HCT116 (cell line): ENCODE data around the gene SCN1B. TPM values are rescaled to one million over a fixed set of nuclear protein-coding genes. Genes with fewer than 3 reads are reported as not detected.
"Not testable (repeated sequence)": the region's sequence is repeated elsewhere in the genome, so short reads cannot be mapped to it uniquely, and the experiment has no call there.

Experiments used
- ATAC-seq: fragments of 200-7000 bp; cut with Tn5 transposase; 2 replicates; pipeline ENCODE4 v1.9.1; 2020; ENCODE audit warnings: mild to moderate bottlenecking, moderate library complexity
- BruUV-seq: library from RNA; stranded (reverse); fragments of 400-500 nt; replicated peaks from 2 replicates; lab custom pipeline; 2021; lab: Mats Ljungman, UMichigan
- CTCF ChIA-PET: fragments of 300-600 bp; sonication (Branson Sonifier 250); formaldehyde crosslinking; loops from one replicate; lab custom pipeline; 2021; ENCODE audit warnings: antibody characterized with exemption; lab: Charles Lee
- POLR2A ChIA-PET: fragments of 300-600, 350-600 bp; sonication (Branson Sonifier 250); formaldehyde crosslinking; loops from one replicate; lab custom pipeline; 2021; ENCODE audit warnings: antibody characterized with exemption; lab: Charles Lee
- RAD21 ChIA-PET, 2 experiments: fragments of 300-600 bp; sonication (Branson Sonifier 250); formaldehyde crosslinking; loops; one replicate each; lab custom pipeline; 2023; ENCODE audit warnings: low total read pairs in 2 of 2; ENCODE audit not compliant: uncharacterized antibody in 2 of 2, unreplicated experiment in 2 of 2, low non-redundant PET in 1 of 2; lab: Charles Lee
- DNase-seq: peaks from one replicate; pipeline ENCODE4 v3.0.0-alpha.2; 2010; ENCODE audit warnings: low read depth, low spot score
- H2AFZ ChIP-seq: fragments of 200-600 bp; shearing (Covaris generic), sonication (generic); 2 replicates; pipeline ENCODE4 v1.6.1; 2017; ENCODE audit warnings: low read depth, mixed run types, mixed read lengths, antibody characterized with exemption, low read length; ENCODE audit not compliant: poor library complexity, severe bottlenecking
- H3K27ac ChIP-seq: 2 replicates; pipeline ENCODE4 v1.5.1; 2012; ENCODE audit warnings: low read depth, low read length
- H3K27me3 ChIP-seq: fragments of 200-600 bp; sonication (generic); 2 replicates; pipeline ENCODE4 v1.6.1; 2016; ENCODE audit warnings: mixed run types, low read length, mixed read lengths; ENCODE audit not compliant: insufficient read depth
- H3K36me3 ChIP-seq, 2 experiments: fragments of 200-500 bp in 1 of 2; fragments of 200-600 bp in 1 of 2; sonication (Bioruptor generic) in 1 of 2; sonication (generic) in 1 of 2; 2 replicates each; pipeline versions ENCODE4 v1.5.1 to v1.6.1; 2014 to 2016; ENCODE audit warnings: low read length in 2 of 2, inconsistent platforms in 1 of 2, mixed read lengths in 1 of 2, mixed run types in 1 of 2; ENCODE audit not compliant: insufficient read depth in 2 of 2, control insufficient read depth in 1 of 2
- H3K4me1 ChIP-seq, 2 experiments: fragments of 200-600 bp in 1 of 2; sonication (generic) in 1 of 2; 2 replicates each; pipeline versions ENCODE4 v1.5.1 to v1.6.1; 2012 to 2017; ENCODE audit warnings: low read length in 2 of 2, inconsistent platforms in 1 of 2, mild to moderate bottlenecking in 1 of 2, mixed read lengths in 1 of 2, mixed run types in 1 of 2, moderate library complexity in 1 of 2; ENCODE audit not compliant: insufficient read depth in 2 of 2, control insufficient read depth in 1 of 2
- H3K4me2 ChIP-seq: fragments of 200-600 bp; sonication (generic); 2 replicates; pipeline ENCODE4 v1.6.1; 2017; ENCODE audit warnings: mixed run types, low read length, mixed read lengths
- H3K4me3 ChIP-seq, 2 experiments: fragments of 200-600 bp in 1 of 2; sonication (generic) in 1 of 2; replicated peaks in 1 of 2; 2 replicates each; pipeline ENCODE4 v1.5.1; 2011 to 2016; ENCODE audit warnings: low read length in 2 of 2, control low read depth in 1 of 2, low read depth in 1 of 2, mild to moderate bottlenecking in 1 of 2, mixed read lengths in 1 of 2, mixed run types in 1 of 2
- H3K79me2 ChIP-seq: fragments of 200-600 bp; sonication (generic); 2 replicates; pipeline ENCODE4 v1.6.1; 2017; ENCODE audit warnings: mild to moderate bottlenecking, mixed run types, low read length, moderate library complexity, mixed read lengths; ENCODE audit not compliant: insufficient read depth
- H3K9ac ChIP-seq: fragments of 200-600 bp; sonication (generic); 2 replicates; pipeline ENCODE4 v1.6.1; 2016; ENCODE audit warnings: low read length, mixed read lengths
- H3K9me2 ChIP-seq: fragments of 200-600 bp; sonication (generic), shearing (Covaris generic); 2 replicates; pipeline ENCODE4 v1.6.1; 2017; ENCODE audit warnings: mixed run types, mild to moderate bottlenecking, moderate library complexity; ENCODE audit not compliant: insufficient read depth
- H3K9me3 ChIP-seq, 2 experiments: fragments of 200-500 bp in 1 of 2; fragments of 200-600 bp in 1 of 2; sonication (Bioruptor generic) in 1 of 2; sonication (generic) in 1 of 2; 2 replicates each; pipeline ENCODE4 v1.6.1; 2014 to 2017; ENCODE audit warnings: low read length in 2 of 2, mixed read lengths in 2 of 2, inconsistent platforms in 1 of 2, low read depth in 1 of 2, mild to moderate bottlenecking in 1 of 2, mixed run types in 1 of 2, moderate library complexity in 1 of 2; ENCODE audit not compliant: control insufficient read depth in 1 of 2, insufficient read depth in 1 of 2
- H4K20me1 ChIP-seq: fragments of 200-600 bp; sonication (generic), shearing (Covaris generic); 2 replicates; pipeline ENCODE4 v1.6.1; 2017; ENCODE audit warnings: mixed run types, mild to moderate bottlenecking, moderate library complexity; ENCODE audit not compliant: insufficient read depth
- CBX3 ChIP-seq: IDR thresholded peaks from 2 replicates; pipeline ENCODE4 v1.6.1; 2012; ENCODE audit warnings: low read depth
- ELF1 ChIP-seq: IDR thresholded peaks from 2 replicates; pipeline ENCODE4 v1.6.1; 2012; ENCODE audit warnings: low read depth, borderline replicate concordance
- POLR2AphosphoS5 ChIP-seq: IDR thresholded peaks from 2 replicates; pipeline ENCODE4 v1.6.1; 2011; ENCODE audit warnings: mild to moderate bottlenecking, low read depth, low read length, moderate library complexity
- YY1 ChIP-seq: IDR thresholded peaks from 2 replicates; pipeline ENCODE4 v1.6.1; 2011; ENCODE audit warnings: low read length, low read depth, moderate library complexity, mild to moderate bottlenecking; ENCODE audit not compliant: insufficient replicate concordance; ENCODE audit errors: extremely low read depth
- intact Hi-C: fragments of 100-400 bp; cut with micrococcal nuclease; formaldehyde crosslinking; loops from 2 replicates; pipeline ENCODE4 v1.10.0; 2022
- total RNA-seq: library from RNA; stranded (reverse); gene quantifications from one replicate; pipeline ENCODE4 v1.2.1, GENCODE V29; 2021; ENCODE audit not compliant: unreplicated experiment
- TF ChIP-seq, protein P1 (sequence below), 3 experiments: fragments of 200-600 bp in 1 of 3; sonication (generic) in 1 of 3; IDR thresholded peaks in 2 of 3; conservative IDR thresholded peaks in 1 of 3; 2 replicates each; pipeline ENCODE4 v1.5.1; 2012 to 2017; ENCODE audit warnings: low read depth in 2 of 3, low read length in 2 of 3, antibody characterized with exemption in 1 of 3, borderline replicate concordance in 1 of 3, control low read depth in 1 of 3, mild to moderate bottlenecking in 1 of 3, mixed read lengths in 1 of 3, mixed run types in 1 of 3, moderate library complexity in 1 of 3; ENCODE audit not compliant: insufficient read depth in 1 of 3
- TF ChIP-seq, protein P2 (sequence below): IDR thresholded peaks from 2 replicates; pipeline ENCODE4 v1.6.1; 2012
- TF ChIP-seq, protein P3 (sequence below): IDR thresholded peaks from 2 replicates; pipeline ENCODE4 v1.6.1; 2012

Gene SCN1B
- total RNA-seq, 1 experiment from 2014 or later: 6.6 TPM

DNA sequence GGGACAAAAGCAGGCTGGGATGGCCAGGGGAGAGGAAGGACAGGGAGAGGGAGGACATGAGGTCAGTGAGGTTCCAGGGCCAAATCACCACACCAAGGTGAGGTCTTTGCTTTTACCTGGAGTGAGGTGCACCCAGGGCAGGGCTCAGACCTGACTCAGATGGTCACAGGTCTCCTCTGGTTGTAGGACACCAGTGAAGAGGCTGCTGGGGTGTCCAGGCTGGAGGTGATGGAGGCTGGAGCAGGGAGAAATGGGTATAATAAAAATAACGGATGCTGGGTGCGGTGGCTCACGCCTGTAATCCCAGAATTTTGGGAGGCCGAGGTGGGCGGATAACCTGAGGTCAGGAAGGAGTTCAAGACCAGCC lies 23.3 kb upstream of the SCN1B start:
- ChIA-PET RAD21 (no interaction called here), CTCF (no interaction called here), POLR2A (no interaction called here)
- Histone ChIP-seq H3K9ac (no peak overlapping the region), H2AFZ (no peak overlapping the region), H3K4me1 (peaks cover under 1 to 2% of the 10 kb centered on the region in 2 experiments; a peak in 2 of 4 replicates), H3K27ac (no peak overlapping the region), H3K4me2 (no peak overlapping the region), H3K4me3 (no peak overlapping the region), H3K79me2 (peaks cover 34% of the 10 kb centered on the region), H3K9me3 (no peaks in the 10 kb centered on the region), H3K9me2 (no peaks in the 10 kb centered on the region), H3K27me3 (no peaks in the 10 kb centered on the region), H4K20me1 (no peaks in the 10 kb centered on the region), H3K36me3 (peaks cover 11 to 20% of the 10 kb centered on the region in 2 experiments)
- no peak for DNase-seq
- intact Hi-C loops: no loop called here
- no peak for ATAC-seq
- no TSS peak for BruUV-seq
- TF ChIP-seq CBX3 (no peak), YY1 (no peak), POLR2AphosphoS5 (no peak), ELF1 (no peak)
- TF ChIP-seq, protein P1, sequence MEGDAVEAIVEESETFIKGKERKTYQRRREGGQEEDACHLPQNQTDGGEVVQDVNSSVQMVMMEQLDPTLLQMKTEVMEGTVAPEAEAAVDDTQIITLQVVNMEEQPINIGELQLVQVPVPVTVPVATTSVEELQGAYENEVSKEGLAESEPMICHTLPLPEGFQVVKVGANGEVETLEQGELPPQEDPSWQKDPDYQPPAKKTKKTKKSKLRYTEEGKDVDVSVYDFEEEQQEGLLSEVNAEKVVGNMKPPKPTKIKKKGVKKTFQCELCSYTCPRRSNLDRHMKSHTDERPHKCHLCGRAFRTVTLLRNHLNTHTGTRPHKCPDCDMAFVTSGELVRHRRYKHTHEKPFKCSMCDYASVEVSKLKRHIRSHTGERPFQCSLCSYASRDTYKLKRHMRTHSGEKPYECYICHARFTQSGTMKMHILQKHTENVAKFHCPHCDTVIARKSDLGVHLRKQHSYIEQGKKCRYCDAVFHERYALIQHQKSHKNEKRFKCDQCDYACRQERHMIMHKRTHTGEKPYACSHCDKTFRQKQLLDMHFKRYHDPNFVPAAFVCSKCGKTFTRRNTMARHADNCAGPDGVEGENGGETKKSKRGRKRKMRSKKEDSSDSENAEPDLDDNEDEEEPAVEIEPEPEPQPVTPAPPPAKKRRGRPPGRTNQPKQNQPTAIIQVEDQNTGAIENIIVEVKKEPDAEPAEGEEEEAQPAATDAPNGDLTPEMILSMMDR (IDR thresholded peaks at IDR 0.05 in 2 of 3, conservative IDR thresholded peaks at IDR 0.05 in 1 of 3; ENCODE audit: borderline replicate concordance in 1 of 3, insufficient read depth in 1 of 3, low read depth in 2 of 3, low read length in 2 of 3): no peak
- TF ChIP-seq, protein P2, sequence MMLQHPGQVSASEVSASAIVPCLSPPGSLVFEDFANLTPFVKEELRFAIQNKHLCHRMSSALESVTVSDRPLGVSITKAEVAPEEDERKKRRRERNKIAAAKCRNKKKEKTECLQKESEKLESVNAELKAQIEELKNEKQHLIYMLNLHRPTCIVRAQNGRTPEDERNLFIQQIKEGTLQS: no peak
- TF ChIP-seq, protein P3, sequence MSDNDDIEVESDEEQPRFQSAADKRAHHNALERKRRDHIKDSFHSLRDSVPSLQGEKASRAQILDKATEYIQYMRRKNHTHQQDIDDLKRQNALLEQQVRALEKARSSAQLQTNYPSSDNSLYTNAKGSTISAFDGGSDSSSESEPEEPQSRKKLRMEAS: no peak

DNA sequence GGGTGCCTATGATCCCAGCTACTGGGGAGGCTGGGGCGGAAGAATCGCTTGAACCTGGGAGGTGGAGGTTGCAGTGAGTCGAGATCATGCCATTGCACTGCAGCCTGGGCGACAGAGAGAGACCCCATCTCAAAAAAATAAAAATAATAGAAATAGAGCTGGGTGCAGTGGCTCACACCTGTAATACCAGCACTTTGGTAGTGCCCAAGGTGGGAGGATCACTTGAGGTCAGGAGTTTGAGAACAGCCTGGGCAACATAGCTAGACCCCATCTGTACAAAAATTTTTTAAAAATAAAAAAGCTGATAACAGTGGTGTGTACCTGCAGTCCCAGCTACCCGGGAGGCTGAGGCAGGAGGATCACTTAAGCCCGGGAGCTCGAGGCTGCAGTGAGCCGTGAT lies 22.8 kb upstream of the SCN1B start:
- intact Hi-C loops, H3K9me2 ChIP-seq, DNase-seq, ATAC-seq, BruUV-seq, POLR2A ChIA-PET, H4K20me1 ChIP-seq, H3K9me3 ChIP-seq, H2AFZ ChIP-seq, H3K4me3 ChIP-seq, H3K9ac ChIP-seq, RAD21 ChIA-PET, H3K27ac ChIP-seq, H3K4me2 ChIP-seq, H3K27me3 ChIP-seq, H3K4me1 ChIP-seq: not testable (repeated sequence)
- Histone ChIP-seq H3K79me2 (peaks cover 31% of the 10 kb centered on the region), H3K36me3 (peaks cover 13 to 20% of the 10 kb centered on the region in 2 experiments; a peak in 3 of 4 replicates)
- CTCF ChIA-PET: interaction anchor here (0.8 kb wide), 1 partner anchor 48 kb away, joined by 3 read pairs; no protein-coding TSS in a partner anchor
